ENCODE data around the gene GNAT3.

GNAT3 gene

GRCh38 chr7:80511964-80512363 lies at the start of gene GNAT3:
Gene GNAT3, minus strand, starts transcription at chr7:80512064. Its CDS starts 138 bp downstream, at chr7:80511926.
- no peak for DNase-seq (ENCODE audit: low spot score)
- TF ChIP-seq CTCF (IDR thresholded peaks at IDR 0.05; ENCODE audit: extremely low read depth, missing control alignments), result no peak

GRCh38 chr7:80558116-80558515 lies 46.3 kb upstream of the GNAT3 start:
- TF ChIP-seq CTCF (IDR thresholded peaks at IDR 0.05; ENCODE audit: extremely low read depth, missing control alignments), result no peak

GRCh38 chr7:80552031-80552694 lies 40.3 kb upstream of the GNAT3 start:
- no peak for TF ChIP-seq CTCF (IDR thresholded peaks at IDR 0.05; ENCODE audit: extremely low read depth, missing control alignments)
- DNase-seq (ENCODE audit: low spot score), result no peak

More at GRCh38 chr7:80558116-80558515, 46.3 kb upstream of the GNAT3 start:
- DNase-seq (ENCODE audit: low spot score), result no peak

GRCh38 chr7:80550005-80550404 lies 38.1 kb upstream of the GNAT3 start:
- no peak for TF ChIP-seq CTCF (IDR thresholded peaks at IDR 0.05; ENCODE audit: extremely low read depth, missing control alignments)
- DNase-seq (ENCODE audit: low spot score), result no peak

- DNase-seq (ENCODE audit: low spot score), result no peak
- no peak for TF ChIP-seq CTCF (IDR thresholded peaks at IDR 0.05; ENCODE audit: extremely low read depth, missing control alignments)
Measured at GRCh38 chr7:80548840-80549530, 37.1 kb upstream of the GNAT3 start.

GRCh38 chr7:80542398-80542797 lies 30.5 kb upstream of the GNAT3 start:
- no peak for TF ChIP-seq CTCF (IDR thresholded peaks at IDR 0.05; ENCODE audit: extremely low read depth, missing control alignments)
- no peak for DNase-seq (ENCODE audit: low spot score)

- TF ChIP-seq CTCF (IDR thresholded peaks at IDR 0.05; ENCODE audit: extremely low read depth, missing control alignments), result no peak
- DNase-seq (ENCODE audit: low spot score), result no peak
Measured at GRCh38 chr7:80540836-80541235, 29.0 kb upstream of the GNAT3 start.
